ENCODE results near the gene SNAP25.

Gene SNAP25

DNA sequence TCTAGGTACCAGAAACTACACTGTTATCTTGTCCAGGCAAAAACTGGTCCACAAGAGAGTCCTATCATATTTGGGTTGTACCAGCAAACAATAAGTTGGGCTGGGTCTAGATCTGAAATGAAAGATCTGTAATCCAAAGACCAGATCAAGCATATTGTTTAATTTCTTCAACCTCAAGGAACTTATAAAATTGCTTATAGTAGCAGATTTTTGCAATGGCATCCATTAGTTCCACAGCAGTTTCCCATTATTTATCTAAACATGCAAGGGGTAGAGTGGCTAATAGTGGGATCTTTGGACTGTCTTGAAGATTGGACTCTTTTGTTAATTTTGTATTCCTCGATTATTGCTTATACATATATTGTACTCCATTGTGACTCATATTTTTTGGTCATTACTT lies 40.5 kb upstream of the SNAP25 start:
- TF ChIP-seq, protein P1, sequence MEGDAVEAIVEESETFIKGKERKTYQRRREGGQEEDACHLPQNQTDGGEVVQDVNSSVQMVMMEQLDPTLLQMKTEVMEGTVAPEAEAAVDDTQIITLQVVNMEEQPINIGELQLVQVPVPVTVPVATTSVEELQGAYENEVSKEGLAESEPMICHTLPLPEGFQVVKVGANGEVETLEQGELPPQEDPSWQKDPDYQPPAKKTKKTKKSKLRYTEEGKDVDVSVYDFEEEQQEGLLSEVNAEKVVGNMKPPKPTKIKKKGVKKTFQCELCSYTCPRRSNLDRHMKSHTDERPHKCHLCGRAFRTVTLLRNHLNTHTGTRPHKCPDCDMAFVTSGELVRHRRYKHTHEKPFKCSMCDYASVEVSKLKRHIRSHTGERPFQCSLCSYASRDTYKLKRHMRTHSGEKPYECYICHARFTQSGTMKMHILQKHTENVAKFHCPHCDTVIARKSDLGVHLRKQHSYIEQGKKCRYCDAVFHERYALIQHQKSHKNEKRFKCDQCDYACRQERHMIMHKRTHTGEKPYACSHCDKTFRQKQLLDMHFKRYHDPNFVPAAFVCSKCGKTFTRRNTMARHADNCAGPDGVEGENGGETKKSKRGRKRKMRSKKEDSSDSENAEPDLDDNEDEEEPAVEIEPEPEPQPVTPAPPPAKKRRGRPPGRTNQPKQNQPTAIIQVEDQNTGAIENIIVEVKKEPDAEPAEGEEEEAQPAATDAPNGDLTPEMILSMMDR (IDR thresholded peaks at IDR 0.05): no peak

DNA sequence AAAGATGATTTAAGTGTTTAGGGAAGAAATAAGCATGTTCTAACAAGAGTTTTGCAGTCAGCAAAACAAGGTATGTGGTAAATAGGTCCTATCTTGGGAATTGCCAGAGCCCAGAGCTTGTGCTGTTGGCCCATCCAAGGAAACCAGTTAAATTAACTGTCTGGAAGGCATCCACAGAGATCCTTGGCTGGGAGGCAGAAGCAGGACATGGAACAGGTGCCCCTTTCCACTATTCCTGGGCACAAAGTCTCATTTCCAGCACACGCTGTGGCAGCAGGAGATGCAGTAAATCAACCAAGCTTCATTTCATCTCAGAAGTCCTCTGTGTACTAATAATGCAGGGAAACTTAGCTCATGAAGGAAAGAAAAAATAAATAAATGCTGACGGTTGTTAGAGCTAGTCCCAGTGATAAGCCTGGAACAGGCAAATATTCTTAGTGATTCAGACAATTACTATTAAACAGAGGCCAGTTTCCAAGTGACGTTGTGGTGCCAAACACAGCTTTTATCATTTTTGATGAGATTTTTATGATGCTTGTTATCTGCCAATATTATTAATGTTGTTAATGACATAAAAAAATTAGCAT lies 39.8 kb upstream of the SNAP25 start:
- TF ChIP-seq, protein P1 (IDR thresholded peaks at IDR 0.05): no peak

DNA sequence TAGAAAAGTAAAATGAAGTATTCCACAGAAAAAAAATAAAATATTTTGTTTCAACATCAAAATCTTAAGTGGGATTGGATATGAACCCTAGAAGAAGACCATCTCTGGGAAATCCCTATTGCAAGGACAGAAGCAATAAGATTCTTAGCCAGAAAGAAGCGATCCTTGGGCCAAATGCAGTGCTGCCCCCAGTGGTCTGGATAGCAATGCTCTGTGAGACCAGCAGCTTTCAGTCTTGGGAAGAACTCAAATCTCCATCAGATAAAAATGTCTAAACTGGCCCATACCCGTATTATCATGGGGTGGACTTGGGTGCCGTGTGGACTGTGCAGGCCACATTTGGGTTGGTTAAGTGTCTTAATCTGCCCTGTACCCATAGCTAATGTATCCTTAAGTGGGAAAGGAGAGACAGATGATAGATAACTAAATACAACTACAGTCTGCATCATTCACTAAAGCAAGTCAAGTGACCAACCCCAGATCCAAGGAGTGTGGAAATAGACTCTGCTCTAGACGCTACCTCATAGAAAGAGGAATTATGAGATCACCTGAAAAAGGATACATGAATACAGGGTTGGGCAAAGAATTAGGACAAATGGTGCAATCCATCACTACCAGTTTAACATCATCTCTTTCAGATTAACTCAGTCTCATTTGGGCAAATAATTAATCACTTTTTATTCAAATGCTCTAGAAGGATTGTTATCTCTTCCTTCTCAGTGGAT lies 38.9 kb upstream of the SNAP25 start:
- TF ChIP-seq, protein P1 (IDR thresholded peaks at IDR 0.05): peak; percentile 35; the same call in 1 of the 2 replicates

DNA sequence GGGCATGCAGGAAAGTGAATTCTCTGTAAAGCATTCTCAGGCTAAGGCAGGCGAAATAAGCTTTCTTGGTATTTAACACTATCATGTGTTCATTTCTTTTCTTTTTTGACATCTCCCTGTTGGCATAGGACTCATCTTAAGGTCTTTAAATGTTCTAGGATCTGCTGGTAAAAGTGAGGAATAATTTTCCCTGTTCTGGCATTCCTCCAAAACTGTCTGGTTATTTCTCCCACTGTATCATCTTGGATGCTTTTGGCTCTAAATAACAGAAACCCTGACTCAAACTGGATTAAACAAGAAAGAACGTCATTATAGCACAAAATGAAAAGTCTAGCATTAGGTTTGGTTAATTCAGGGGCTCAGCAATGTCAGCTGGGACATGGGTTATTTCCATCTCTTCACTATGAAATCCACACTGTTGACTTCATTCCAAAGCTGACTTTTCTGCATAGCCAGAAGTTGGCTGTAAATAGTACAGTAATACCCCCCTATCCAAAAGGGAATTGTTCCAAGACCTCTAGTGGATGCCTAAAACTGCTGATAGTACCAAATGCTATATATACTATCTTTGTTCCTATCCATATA lies 37.9 kb upstream of the SNAP25 start:
- TF ChIP-seq, protein P1 (IDR thresholded peaks at IDR 0.05): no peak

DNA sequence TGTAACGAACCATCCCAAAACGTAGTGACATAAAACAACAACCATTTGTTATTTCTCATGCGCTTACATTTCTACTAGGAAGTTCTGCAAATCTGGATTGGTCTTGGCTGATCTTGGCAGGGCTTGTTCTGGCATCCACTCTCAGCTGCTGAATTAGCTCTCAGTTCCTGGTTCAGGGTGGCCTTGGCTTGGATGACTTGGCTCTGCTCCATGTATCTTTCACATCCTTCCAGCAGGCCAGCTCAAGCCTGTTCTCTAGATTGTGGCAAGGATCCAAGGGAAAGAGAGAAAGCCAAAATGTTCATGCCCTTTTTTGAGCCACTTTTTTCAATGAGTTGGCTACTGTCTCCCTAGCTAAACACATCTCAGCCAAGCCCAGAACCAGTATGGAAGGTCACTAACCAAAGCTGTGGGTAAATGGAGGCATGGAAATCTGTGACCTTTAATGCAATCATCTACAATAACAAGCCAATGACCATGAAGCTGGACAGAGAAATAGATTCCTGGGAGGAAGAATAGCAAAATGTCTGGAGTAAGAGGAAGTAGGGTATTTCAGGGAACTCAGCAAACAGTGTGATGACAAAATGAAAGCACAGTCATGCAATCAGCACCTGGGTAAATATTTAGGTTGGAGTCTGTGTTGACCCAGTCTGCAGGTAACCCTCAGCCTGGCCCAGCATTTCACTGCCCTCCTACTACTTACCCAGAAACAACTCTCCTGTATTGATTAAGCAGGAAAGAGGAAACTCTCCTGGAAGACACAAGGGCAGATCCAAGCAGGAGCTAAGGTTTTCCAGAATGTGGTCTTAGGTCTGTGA lies 32.7 kb upstream of the SNAP25 start:
- TF ChIP-seq, protein P1 (IDR thresholded peaks at IDR 0.05): no peak

DNA sequence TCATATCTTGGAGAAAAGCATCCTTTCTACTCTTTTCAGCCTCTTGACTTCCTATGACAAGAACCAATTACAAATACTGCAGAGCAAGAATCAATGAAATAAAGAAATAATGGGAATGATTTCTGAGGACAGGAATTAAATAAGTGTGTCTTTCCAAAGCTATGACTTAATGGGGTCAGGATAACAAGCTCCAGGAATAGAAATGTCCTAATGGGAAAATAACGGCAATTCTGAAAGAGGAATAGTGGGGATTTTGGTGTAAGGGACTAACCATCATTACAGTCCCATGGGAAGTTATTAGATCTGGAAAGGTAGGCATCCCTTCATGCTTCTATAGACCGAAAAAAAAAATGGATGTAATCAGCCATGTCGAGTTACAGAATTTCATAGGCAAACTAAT lies 28.2 kb upstream of the SNAP25 start:
- TF ChIP-seq, protein P1 (IDR thresholded peaks at IDR 0.05): no peak

DNA sequence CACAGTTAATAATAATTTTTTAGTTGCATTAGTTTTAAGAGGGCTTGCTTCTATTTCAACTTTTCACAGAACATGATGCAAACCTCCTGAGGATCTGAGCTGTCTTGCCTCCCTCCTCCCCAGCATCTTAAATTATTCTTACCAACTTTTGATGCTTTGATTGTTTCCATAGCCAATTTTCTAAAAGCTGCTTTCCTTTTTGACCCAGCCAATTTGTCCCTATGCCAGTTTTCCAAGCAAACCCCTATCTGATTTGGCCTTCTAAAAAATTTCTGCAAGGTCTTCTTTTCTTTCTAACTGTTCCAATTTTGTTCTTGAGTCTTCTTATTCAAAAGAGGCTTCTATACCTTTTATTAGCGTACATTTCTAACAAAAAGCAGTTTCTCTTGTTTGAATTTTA lies 26.5 kb upstream of the SNAP25 start:
- TF ChIP-seq, protein P1 (IDR thresholded peaks at IDR 0.05): no peak
